HG02623 (cell line): ENCODE results near the gene ACTRT2.

Source experiments
- ATAC-seq: cut with Tn5 transposase; IDR thresholded peaks from one replicate; pipeline ENCODE4 v1.9.1; 2021; ENCODE audit warnings: moderate library complexity; ENCODE audit not compliant: unreplicated experiment

Gene ACTRT2

GRCh38 chr1:2983319-2983705 is 38.0 kb upstream of the ACTRT2 start:
- ATAC-seq, result no peak

- ATAC-seq, result no peak
Measured at GRCh38 chr1:2983706-2984398, 37.4 kb upstream of the ACTRT2 start.

- no peak for ATAC-seq
Measured at GRCh38 chr1:2984399-2985061, 36.7 kb upstream of the ACTRT2 start.

GRCh38 chr1:2985067-2985561 is 36.2 kb upstream of the ACTRT2 start:
- no peak for ATAC-seq

- no peak for ATAC-seq
Measured at GRCh38 chr1:2985694-2986548, 35.3 kb upstream of the ACTRT2 start.

- no peak for ATAC-seq
Measured at GRCh38 chr1:2986549-2987305, 34.5 kb upstream of the ACTRT2 start.

- ATAC-seq, result no peak
Measured at GRCh38 chr1:2987773-2988172, 33.5 kb upstream of the ACTRT2 start.

- no peak for ATAC-seq
Measured at GRCh38 chr1:2988256-2988655, 33.0 kb upstream of the ACTRT2 start.

GRCh38 chr1:2989185-2989584 is 32.1 kb upstream of the ACTRT2 start:
- ATAC-seq, result no peak

- ATAC-seq, result no peak
Measured at GRCh38 chr1:2989976-2990375, 31.3 kb upstream of the ACTRT2 start.

GRCh38 chr1:2990376-2991115 is 30.7 kb upstream of the ACTRT2 start:
- no peak for ATAC-seq

- ATAC-seq, result no peak
Measured at GRCh38 chr1:2991753-2992495, 29.3 kb upstream of the ACTRT2 start.

GRCh38 chr1:2998503-2999100 is 22.7 kb upstream of the ACTRT2 start:
- no peak for ATAC-seq

GRCh38 chr1:2999138-2999537 is 22.1 kb upstream of the ACTRT2 start:
- no peak for ATAC-seq

GRCh38 chr1:2999571-2999970 is 21.7 kb upstream of the ACTRT2 start:
- ATAC-seq, result no peak

GRCh38 chr1:3000214-3000613 is 21.1 kb upstream of the ACTRT2 start:
- no peak for ATAC-seq

GRCh38 chr1:3000671-3001470 is 20.4 kb upstream of the ACTRT2 start:
- ATAC-seq, result no peak
